HG03520 (cell line): ENCODE results near the gene LRP1.

Experiments
- ATAC-seq: cut with Tn5 transposase; IDR thresholded peaks from one replicate; pipeline ENCODE4 v1.9.1; 2021; ENCODE audit warnings: mild to moderate bottlenecking, moderate library complexity; ENCODE audit not compliant: unreplicated experiment

LRP1 gene

DNA sequence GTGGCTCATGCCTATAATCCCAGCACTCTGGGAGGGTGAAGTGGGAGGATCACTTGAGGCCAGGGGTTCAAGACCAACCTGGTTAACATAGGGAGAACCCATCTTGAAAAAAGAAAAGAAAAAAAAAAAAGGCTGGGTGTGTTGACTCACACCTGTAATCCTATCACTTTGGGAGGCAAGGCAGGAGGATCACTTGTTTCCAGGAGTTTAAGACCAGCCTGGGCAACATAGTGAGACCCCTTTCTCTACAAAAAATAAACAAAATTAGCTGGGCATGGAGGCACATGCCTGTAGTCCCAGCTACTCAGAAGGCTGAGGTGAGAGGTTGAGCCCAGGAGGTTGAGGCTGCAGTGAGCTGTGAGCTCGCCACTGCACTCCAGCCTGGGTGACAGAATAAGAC lies 42.1 kb downstream of the LRP1 start:
- ATAC-seq = no peak

DNA sequence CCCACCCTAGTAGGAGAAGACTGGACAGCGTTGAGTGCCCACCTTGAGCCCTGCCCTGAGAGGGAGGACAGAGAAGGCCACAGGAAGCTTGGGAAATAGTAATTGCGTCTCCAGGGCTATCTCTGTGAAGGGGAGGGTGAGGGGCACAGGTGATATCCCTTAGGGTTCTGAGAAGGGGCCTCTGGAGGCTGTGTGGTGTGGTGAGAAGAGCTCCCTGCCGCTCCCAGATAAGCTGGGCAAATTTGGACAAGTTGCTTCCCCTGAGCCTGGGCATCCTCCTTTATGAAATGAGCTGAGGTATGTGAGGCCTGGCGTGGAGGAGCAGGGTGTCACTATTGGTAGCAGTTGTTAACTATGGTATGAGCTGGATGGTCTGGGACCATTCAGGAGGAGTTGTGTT lies 42.6 kb downstream of the LRP1 start:
- ATAC-seq = no peak

DNA sequence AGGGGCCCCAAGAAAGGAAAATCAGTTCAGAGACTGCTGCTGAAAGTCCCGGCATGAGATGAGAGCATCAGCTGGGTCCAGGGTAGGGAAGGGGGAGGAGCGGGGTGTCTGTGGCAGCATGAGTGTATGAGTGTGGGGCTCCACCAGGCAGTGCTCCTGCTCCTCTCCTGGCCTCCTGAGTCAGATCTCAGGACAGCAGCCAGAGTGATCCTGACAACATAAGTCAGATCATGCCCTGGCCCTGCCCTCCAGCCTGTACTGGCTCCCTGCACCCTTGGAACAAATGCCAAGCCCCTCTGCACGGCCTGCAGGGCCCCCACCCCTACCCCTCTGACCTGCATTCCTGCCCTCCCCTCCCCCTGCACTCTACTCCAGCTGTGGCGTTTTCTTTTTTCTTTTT lies 43.4 kb downstream of the LRP1 start:
- no peak for ATAC-seq

DNA sequence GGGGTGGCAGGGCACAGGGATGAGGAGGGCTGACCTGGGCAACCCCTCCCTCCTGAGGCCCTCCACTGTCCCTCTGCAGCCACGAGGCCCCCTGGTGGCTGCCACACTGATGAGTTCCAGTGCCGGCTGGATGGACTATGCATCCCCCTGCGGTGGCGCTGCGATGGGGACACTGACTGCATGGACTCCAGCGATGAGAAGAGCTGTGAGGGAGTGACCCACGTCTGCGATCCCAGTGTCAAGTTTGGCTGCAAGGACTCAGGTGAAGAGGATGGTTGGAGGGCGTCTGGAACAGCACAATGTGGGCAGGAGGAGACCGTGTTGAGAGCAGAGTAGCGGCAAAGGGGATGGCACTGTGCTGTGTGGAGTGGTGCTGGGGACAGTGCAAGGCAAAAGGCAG lies 44.8 kb downstream of the LRP1 start:
- no peak for ATAC-seq

DNA sequence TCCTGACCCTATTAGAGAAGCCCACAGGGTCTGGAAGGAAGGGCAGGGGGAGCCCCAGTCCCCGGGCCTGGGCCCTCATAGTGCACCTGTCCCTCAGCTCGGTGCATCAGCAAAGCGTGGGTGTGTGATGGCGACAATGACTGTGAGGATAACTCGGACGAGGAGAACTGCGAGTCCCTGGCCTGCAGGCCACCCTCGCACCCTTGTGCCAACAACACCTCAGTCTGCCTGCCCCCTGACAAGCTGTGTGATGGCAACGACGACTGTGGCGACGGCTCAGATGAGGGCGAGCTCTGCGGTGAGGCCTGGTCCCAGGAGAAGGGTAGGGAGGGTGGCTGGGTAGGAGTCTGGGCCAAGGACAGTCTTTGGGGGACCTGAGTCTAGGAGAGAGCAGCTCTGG lies 45.4 kb downstream of the LRP1 start:
- ATAC-seq = no peak

DNA sequence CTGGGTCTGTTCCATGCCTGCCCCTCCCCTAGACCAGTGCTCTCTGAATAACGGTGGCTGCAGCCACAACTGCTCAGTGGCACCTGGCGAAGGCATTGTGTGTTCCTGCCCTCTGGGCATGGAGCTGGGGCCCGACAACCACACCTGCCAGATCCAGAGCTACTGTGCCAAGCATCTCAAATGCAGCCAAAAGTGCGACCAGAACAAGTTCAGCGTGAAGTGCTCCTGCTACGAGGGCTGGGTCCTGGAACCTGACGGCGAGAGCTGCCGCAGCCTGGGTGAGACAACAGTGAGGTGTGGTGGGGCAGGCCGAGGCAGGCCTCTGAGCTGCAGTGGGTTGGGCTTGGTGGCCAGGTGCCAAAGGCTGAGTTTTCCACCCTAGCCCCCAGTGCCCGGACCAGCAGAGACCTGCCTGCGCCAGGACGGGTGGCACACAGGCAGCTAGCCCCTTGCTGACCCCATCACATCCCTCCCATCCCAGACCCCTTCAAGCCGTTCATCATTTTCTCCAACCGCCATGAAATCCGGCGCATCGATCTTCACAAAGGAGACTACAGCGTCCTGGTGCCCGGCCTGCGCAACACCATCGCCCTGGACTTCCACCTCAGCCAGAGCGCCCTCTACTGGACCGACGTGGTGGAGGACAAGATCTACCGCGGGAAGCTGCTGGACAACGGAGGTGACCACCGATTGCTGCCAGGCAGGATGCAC lies 47.3 kb downstream of the LRP1 start:
- no peak for ATAC-seq

DNA sequence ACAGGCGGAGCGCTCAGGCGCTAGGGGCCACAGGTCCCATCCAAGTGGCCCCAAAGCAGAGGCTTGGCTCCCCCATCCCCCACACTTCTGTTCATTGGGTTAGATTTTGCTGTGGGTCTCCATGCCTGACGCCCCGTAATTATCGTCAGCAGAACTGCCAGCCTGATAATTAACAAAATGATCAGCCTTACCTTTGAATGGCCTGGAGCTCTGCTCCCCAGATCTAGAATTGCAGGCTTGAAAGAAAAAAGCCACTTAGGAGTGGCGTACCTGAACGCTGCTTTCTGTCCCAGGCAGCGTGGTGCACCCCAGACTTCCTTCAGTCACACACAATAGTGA lies 47.8 kb downstream of the LRP1 start:
- ATAC-seq = no peak

DNA sequence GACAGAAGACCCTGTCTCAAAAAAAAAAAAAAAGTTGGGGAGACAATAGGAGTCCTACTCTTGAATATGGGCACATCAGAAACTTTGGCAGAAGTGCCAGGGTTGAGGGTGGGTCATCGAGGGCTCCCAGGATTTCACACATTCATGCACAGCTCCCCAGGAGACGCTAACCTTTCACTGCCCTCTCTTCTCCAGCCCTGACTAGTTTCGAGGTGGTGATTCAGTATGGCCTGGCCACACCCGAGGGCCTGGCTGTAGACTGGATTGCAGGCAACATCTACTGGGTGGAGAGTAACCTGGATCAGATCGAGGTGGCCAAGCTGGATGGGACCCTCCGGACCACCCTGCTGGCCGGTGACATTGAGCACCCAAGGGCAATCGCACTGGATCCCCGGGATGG lies 48.6 kb downstream of the LRP1 start:
- no peak for ATAC-seq

DNA sequence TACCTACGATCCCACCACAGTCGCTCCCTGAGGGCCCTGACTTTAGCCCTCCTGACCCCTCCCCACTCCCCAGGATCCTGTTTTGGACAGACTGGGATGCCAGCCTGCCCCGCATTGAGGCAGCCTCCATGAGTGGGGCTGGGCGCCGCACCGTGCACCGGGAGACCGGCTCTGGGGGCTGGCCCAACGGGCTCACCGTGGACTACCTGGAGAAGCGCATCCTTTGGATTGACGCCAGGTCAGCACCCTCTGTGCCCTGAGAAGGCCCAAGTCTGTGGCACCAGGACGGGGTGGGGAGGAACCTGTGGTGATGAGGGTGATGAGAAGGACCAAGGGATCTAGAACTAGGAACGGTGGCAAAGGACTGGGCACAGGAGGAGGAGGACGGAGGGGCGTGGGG lies 49.1 kb downstream of the LRP1 start:
- ATAC-seq = no peak

DNA sequence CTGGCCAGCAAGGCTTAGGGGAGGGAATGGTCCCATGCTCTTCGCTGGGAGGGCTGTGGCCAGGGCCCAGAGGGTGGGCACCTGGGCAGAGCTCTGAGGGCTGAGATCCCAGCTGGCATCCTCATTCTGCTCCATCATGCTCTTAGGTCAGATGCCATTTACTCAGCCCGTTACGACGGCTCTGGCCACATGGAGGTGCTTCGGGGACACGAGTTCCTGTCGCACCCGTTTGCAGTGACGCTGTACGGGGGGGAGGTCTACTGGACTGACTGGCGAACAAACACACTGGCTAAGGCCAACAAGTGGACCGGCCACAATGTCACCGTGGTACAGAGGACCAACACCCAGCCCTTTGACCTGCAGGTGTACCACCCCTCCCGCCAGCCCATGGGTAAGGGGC lies 49.9 kb downstream of the LRP1 start:
- no peak for ATAC-seq

DNA sequence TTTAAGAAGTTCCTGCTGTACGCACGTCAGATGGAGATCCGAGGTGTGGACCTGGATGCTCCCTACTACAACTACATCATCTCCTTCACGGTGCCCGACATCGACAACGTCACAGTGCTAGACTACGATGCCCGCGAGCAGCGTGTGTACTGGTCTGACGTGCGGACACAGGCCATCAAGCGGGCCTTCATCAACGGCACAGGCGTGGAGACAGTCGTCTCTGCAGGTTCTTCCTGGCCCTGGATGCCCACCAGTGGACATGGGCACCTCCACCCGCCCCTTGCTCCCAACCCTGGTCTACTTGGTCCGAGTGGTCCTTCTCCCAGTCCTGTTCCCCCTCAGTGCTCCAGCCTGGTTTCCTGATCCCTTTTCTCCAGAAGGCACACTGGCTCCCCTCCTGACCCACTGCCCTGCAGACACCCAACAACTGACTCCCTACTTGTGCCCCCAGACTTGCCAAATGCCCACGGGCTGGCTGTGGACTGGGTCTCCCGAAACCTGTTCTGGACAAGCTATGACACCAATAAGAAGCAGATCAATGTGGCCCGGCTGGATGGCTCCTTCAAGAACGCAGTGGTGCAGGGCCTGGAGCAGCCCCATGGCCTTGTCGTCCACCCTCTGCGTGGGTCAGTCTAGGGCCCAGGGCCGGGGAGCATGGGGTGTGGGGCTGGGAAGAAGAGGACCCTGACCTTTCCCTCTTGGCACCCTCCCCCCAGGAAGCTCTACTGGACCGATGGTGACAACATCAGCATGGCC lies 51.2 kb downstream of the LRP1 start:
- no peak for ATAC-seq

DNA sequence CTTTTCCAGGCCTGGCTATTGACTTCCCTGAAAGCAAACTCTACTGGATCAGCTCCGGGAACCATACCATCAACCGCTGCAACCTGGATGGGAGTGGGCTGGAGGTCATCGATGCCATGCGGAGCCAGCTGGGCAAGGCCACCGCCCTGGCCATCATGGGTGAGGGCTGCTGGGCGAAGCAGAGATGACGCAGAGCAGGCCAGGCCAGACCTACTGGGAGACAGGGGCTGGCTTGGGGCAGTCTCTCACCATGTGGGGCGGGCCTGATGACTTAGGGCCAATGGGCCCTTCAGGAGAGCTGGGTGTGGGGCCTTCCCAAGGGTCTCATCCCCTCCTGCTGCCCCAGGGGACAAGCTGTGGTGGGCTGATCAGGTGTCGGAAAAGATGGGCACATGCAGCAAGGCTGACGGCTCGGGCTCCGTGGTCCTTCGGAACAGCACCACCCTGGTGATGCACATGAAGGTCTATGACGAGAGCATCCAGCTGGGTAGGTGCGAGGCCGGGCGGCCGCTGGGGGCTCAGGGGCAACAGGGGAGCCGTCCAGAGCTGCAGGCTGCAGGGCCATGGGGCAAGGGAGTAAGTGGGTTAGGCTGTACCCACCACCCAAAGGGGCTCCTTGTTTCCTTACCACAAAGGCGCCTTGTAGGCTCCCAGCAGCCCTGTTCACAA lies 52.2 kb downstream of the LRP1 start:
- no peak for ATAC-seq

DNA sequence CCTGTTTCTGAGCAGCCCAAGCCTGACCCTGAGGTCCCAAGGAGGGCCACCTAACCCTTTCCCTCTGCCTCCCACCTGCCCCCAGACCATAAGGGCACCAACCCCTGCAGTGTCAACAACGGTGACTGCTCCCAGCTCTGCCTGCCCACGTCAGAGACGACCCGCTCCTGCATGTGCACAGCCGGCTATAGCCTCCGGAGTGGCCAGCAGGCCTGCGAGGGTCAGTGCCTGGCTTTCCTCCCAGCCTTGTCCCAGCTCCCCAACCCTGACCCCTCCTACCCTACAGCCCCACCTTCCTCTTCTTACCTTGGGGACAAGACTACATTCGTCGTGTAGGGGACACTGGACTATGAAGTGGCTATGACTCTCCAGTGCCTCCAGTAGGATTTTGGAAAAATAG lies 52.8 kb downstream of the LRP1 start:
- ATAC-seq = no peak

DNA sequence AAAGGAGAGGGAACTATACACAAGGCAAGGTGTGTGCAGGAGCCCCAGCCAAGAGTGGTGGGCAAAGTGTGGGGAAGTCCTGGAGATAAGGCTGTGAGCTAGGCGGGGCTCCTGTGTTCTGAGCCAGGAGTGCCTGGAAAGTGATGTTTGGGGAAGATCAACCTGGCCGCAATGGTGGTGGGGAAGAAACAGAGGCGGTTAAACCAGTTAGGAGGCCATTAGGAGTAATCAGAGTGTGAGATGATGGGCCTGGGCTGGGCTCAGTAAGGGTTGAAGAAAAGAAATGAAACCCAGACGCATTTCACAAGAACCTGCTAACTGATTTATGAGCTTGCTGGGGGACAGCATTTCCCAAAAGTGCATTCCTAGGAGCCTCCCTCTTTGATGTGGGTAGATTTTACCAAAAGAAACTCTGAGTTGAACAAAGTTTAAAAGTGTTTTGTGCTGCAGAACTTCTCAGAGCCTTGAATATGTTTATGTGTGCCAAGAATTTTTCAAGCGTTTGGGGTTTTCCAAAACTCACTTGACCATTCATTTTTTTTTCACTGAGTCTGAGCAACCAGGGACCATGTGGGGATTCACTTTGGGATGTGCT lies 53.4 kb downstream of the LRP1 start:
- no peak for ATAC-seq

DNA sequence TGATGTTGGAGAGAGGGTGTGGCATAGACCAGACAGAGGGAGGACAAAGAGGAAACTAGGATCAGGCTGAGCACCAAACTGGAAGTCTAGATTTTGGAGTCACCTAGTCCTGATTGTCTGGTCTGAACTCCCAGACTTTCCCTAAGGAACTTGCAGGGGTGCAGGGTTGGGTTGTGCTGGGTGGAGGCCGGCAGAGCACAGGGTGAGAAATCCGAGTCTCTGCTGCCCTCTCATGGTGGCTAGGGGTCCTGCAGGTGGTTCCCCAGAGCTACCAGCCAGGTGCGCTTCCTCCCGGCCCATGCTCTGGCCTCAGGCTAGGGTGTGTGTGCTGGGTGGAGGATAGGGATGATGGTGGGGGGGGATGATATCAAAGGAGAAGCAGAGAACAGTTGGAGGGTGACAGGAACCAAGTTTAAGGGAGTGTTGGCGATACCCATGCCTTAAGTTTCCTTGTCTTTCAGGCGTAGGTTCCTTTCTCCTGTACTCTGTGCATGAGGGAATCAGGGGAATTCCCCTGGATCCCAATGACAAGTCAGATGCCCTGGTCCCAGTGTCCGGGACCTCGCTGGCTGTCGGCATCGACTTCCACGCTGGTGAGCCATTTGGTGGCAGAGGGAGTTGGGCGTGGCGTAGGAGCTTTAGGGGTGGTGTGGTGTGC lies 54.8 kb downstream of the LRP1 start:
- ATAC-seq = peak; percentile 81

DNA sequence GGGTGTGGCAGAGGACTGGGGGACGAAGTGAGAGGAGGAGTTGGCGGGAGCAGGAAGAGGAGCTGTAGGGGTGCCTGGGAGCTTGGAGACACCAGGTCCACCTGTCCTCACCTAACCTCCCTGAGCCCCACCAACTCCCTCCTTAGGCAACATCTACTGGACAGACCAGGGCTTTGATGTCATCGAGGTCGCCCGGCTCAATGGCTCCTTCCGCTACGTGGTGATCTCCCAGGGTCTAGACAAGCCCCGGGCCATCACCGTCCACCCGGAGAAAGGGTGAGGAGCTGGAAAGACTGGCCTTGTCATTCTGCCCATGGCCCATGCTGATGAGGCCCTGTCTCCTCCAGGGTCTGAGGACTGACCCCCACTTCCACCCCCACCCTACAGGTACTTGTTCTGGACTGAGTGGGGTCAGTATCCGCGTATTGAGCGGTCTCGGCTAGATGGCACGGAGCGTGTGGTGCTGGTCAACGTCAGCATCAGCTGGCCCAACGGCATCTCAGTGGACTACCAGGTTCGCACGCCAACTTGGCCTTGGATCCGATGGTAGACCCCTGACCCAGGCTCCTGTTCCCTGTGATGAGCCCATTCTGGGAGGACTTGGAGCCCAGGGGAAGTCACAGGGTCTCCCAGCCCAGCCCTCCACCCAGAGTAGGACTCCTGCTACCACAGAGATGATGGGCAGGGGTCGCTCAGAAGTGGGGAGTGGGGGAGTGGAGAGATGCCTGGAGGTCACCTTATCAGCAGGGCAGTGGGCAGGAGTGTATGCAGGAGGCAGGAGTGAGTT lies 55.8 kb downstream of the LRP1 start:
- no peak for ATAC-seq

DNA sequence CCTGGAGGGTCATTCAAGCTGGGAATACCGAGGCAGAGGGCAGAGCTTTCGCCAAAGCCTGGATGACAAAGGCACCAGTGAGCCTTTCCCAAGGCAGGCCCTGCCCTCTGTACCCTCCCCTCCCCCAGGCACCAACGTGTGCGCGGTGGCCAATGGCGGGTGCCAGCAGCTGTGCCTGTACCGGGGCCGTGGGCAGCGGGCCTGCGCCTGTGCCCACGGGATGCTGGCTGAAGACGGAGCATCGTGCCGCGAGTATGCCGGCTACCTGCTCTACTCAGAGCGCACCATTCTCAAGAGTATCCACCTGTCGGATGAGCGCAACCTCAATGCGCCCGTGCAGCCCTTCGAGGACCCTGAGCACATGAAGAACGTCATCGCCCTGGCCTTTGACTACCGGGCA lies 57.1 kb downstream of the LRP1 start:
- ATAC-seq = no peak

DNA sequence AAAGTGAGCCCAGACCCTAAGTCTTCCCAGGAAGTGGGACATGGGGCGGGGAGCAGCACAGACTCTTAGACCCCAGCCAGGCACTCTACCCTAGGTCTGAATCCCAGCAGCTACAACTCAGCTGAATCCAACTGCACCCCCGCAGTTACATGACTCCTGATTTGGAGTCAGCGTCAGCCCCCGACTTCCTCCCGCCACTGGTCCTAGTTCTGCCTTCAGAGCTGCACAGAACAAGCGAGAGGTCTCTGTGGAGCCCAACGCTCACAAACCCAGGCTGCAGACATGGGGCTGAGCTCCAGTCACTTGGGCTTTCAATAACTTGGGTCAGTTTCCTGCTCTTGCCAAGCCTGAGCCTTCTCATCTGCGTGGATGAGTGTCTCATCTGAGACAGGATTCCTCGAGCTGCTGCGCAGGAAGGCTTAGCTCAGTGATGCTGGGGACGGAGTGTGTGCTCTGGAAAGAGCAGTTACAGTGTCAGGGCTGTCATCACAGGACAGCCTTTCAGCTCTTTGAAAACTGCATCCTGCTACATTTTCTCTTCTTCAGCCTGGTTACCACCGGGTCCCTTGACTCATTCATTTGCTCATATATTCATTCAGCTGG lies 57.7 kb downstream of the LRP1 start:
- ATAC-seq = no peak

DNA sequence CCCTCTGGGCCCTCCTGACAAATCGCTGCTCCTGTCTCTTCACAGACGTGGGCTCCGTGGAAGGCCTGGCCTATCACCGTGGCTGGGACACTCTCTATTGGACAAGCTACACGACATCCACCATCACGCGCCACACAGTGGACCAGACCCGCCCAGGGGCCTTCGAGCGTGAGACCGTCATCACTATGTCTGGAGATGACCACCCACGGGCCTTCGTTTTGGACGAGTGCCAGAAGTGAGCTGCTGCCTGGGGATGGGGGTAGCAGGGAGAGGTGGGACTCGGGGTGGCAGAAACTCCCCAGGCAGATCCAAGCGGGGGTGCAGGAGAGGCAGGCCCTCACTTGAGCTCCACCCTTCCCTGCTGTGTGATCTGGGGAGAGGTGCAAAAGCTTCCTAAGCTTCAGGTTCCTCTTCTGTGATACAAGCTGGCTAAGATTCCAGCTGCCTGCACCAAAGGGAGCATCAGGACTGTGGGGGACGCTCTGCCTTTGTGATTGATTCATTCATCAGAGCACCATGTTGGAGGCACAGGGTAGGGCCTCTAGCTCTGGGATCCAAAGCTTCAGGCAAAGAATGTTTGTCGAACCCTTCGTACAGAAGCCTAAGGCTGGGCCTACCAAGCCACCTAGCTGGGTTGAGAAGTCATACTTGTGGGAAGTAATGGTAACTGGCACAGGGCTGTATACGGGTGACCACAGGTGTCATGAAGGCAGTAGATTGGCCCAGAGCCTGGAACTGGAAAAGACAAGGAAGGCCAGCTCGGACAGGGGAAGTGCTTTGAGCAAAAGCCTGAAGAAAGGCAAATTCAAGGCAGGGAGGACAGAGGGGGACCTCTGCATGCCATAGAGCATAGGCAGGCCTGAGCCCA lies 59.2 kb downstream of the LRP1 start:
- no peak for ATAC-seq
